DOHH2 (cell line): ENCODE data around the gene KLHDC8A.

ENCODE experiments used
- H3F3A ChIP-seq: fragments of 200-600 bp; sonication (generic), shearing (Covaris generic); 2 replicates; pipeline ENCODE4 v1.6.0; 2016; ENCODE audit warnings: antibody characterized with exemption, mild to moderate bottlenecking; ENCODE audit not compliant: control insufficient read depth, insufficient read depth
- H3K27ac ChIP-seq: fragments of 200-600 bp; sonication (generic); 2 replicates; pipeline ENCODE4 v1.5.1; 2014; ENCODE audit warnings: low read depth, mild to moderate bottlenecking, low read length, moderate library complexity
- H3K27me3 ChIP-seq: fragments of 200-600 bp; sonication (generic); 2 replicates; pipeline ENCODE4 v1.6.1; 2014; ENCODE audit warnings: mild to moderate bottlenecking, low read length, mixed read lengths; ENCODE audit not compliant: control insufficient read depth
- H3K36me3 ChIP-seq: fragments of 200-600 bp; sonication (generic); 2 replicates; pipeline ENCODE4 v1.6.1; 2014; ENCODE audit warnings: mild to moderate bottlenecking, low read length, moderate library complexity, mixed read lengths; ENCODE audit not compliant: control insufficient read depth
- H3K4me1 ChIP-seq: fragments of 200-600 bp; sonication (generic); 2 replicates; pipeline ENCODE4 v1.6.1; 2014; ENCODE audit warnings: mild to moderate bottlenecking, low read length, mixed read lengths; ENCODE audit not compliant: control insufficient read depth
- H3K4me2 ChIP-seq: fragments of 200-600 bp; sonication (generic); 2 replicates; pipeline ENCODE4 v1.6.0; 2014; ENCODE audit warnings: mild to moderate bottlenecking, low read length, moderate library complexity
- H3K4me3 ChIP-seq: fragments of 200-600 bp; sonication (generic); 2 replicates; pipeline ENCODE4 v1.5.1; 2014; ENCODE audit warnings: mild to moderate bottlenecking, low read length, mixed read lengths
- H3K79me2 ChIP-seq: fragments of 200-600 bp; sonication (generic); 2 replicates; pipeline ENCODE4 v1.6.1; 2014; ENCODE audit warnings: mild to moderate bottlenecking, low read length, mixed read lengths; ENCODE audit not compliant: control insufficient read depth
- H3K9me2 ChIP-seq: fragments of 200-600 bp; sonication (generic); replicated peaks from 2 replicates; pipeline ENCODE4 v1.6.1; 2014; ENCODE audit warnings: mild to moderate bottlenecking, low read length, mixed read lengths; ENCODE audit not compliant: control insufficient read depth
- H3K9me3 ChIP-seq: fragments of 200-600 bp; sonication (generic); 2 replicates; pipeline ENCODE4 v1.6.1; 2014; ENCODE audit warnings: antibody characterized with exemption, low read length, mixed read lengths; ENCODE audit not compliant: control insufficient read depth, insufficient read depth
- H4K20me1 ChIP-seq: fragments of 200-600 bp; sonication (generic); 2 replicates; pipeline ENCODE4 v1.6.0; 2014; ENCODE audit warnings: low read depth, mild to moderate bottlenecking, antibody characterized with exemption, low read length, moderate library complexity; ENCODE audit not compliant: control insufficient read depth, insufficient read depth
- CTCF ChIP-seq: fragments of 200-600 bp; sonication (generic); IDR thresholded peaks from one replicate; pipeline ENCODE4 v1.5.1; 2014; ENCODE audit warnings: antibody characterized with exemption, mild to moderate bottlenecking, low read depth, low read length; ENCODE audit not compliant: poor library complexity, severe bottlenecking
- EZH2phosphoT487 ChIP-seq: fragments of 200-600 bp; sonication (generic); IDR thresholded peaks from 2 replicates; pipeline ENCODE4 v1.6.1; 2017; ENCODE audit warnings: borderline replicate concordance, mild to moderate bottlenecking, antibody characterized with exemption, low read length, moderate library complexity, mixed read lengths

The KLHDC8A gene

GRCh38 chr1:205309741-205310140 lies 47.0 kb downstream of the KLHDC8A start:
- peaks cover 52% of the 10 kb centered on the region for H3K79me2 ChIP-seq
- H3K4me2 ChIP-seq = no peak overlapping the region
- no peaks in the 10 kb centered on the region for H3K9me2 ChIP-seq
- H3K27ac ChIP-seq = no peak overlapping the region
- H3K4me3 ChIP-seq = no peak overlapping the region
- no peaks in the 10 kb centered on the region for H3K9me3 ChIP-seq
- peaks cover 80% of the 10 kb centered on the region for H3K36me3 ChIP-seq
- no peaks in the 10 kb centered on the region for H3K27me3 ChIP-seq
- TF ChIP-seq CTCF = no peak
- TF ChIP-seq EZH2phosphoT487 = no peak
- H4K20me1 ChIP-seq = no peaks in the 10 kb centered on the region
- peaks cover 40% of the 10 kb centered on the region for H3K4me1 ChIP-seq
- peaks cover 4% of the 10 kb centered on the region for H3F3A ChIP-seq

DNA sequence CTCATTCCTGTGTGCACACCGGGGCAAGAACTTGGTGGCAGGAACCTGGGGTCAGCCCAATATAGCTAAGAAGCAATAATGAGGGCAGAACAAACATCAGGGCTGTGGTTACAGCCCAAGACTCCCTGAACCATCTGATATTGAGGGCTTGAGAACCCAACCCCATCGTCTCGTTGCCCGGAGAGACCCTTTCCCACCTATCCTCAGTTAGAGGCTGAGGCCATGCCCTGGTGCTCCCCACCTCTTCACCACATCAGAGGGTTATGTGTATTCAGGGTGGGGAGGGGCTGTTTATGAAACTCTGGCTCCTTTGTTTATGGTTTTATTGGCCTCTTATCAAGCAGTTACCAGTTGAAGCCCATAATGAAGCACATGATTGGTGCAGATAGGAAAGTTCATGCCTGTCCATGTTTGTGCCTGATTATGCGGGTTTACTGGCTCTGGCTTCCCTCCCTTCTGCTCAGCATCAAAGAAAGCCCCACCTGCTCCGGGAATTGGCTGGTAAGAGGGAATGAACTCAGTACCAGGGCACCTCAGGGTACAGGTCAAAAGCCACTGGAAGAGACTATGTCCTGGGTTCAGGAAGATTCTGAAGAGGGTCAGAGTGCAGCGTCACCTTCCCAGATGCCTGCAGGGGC lies 49.7 kb downstream of the KLHDC8A start:
- no peaks in the 10 kb centered on the region for H3K9me3 ChIP-seq
- no peaks in the 10 kb centered on the region for H4K20me1 ChIP-seq
- H3K79me2 ChIP-seq = peaks cover 28% of the 10 kb centered on the region
- H3K4me1 ChIP-seq = peaks cover 23% of the 10 kb centered on the region
- no peaks in the 10 kb centered on the region for H3K9me2 ChIP-seq
- no peak for TF ChIP-seq EZH2phosphoT487
- TF ChIP-seq CTCF = no peak
- no peak overlapping the region for H3K4me2 ChIP-seq
- no peak overlapping the region for H3K27ac ChIP-seq
- no peak overlapping the region for H3K4me3 ChIP-seq
- H3K36me3 ChIP-seq = peaks cover 94% of the 10 kb centered on the region
- H3F3A ChIP-seq = peaks cover 4% of the 10 kb centered on the region; the same call in 1 of the 2 replicates
- H3K27me3 ChIP-seq = no peaks in the 10 kb centered on the region

- H3K79me2 ChIP-seq = peaks cover 10% of the 10 kb centered on the region
- H3K27ac ChIP-seq = no peak overlapping the region
Observed at GRCh38 chr1:205304695-205305070, 52.0 kb downstream of the KLHDC8A start.

More at GRCh38 chr1:205304695-205305070, 52.0 kb downstream of the KLHDC8A start:
- Histone ChIP-seq H3K4me1 (peaks cover 34% of the 10 kb centered on the region), H4K20me1 (no peaks in the 10 kb centered on the region), H3K27me3 (no peaks in the 10 kb centered on the region), H3K4me3 (no peak overlapping the region), H3F3A (peaks cover 14% of the 10 kb centered on the region), H3K4me2 (no peak overlapping the region), H3K36me3 (peaks cover 79% of the 10 kb centered on the region), H3K9me3 (no peaks in the 10 kb centered on the region), H3K9me2 (no peaks in the 10 kb centered on the region)
- TF ChIP-seq CTCF (no peak), EZH2phosphoT487 (no peak)
